Colonic mucosa (tissue), 4 donors: ENCODE data around the gene SLC11A2. TPM values are rescaled to one million over a fixed set of nuclear protein-coding genes. Genes with fewer than 3 reads are reported as not detected.
A peak's percentile ranks its signal among the peaks of the same experiment; 100 is the strongest.

Source experiments
- DNase-seq: peaks from one replicate; pipeline ENCODE4 v3.0.0-alpha.2; 2020
- H3K27ac ChIP-seq: fragments of 200-600 bp; one replicate; pipeline ENCODE4 v1.8.0; 2021
- H3K27me3 ChIP-seq: fragments of 200-600 bp; one replicate; pipeline ENCODE4 v1.8.0; 2021
- H3K36me3 ChIP-seq: fragments of 200-600 bp; one replicate; pipeline ENCODE4 v1.8.0; 2021
- H3K4me1 ChIP-seq: fragments of 200-600 bp; one replicate; pipeline ENCODE4 v1.8.0; 2021; ENCODE audit warnings: mild to moderate bottlenecking
- H3K4me3 ChIP-seq: fragments of 200-600 bp; one replicate; pipeline ENCODE4 v1.8.0; 2021
- H3K9ac ChIP-seq, 2 donors: one replicate each; pipeline ENCODE4 v1.7.0; 2013; ENCODE audit warnings: control low read depth in 2 of 2, low read depth in 2 of 2, low read length in 2 of 2
- H3K9me3 ChIP-seq: fragments of 200-600 bp; one replicate; pipeline ENCODE4 v1.8.0; 2021
- CTCF ChIP-seq: fragments of 200-600 bp; IDR thresholded peaks from one replicate; pipeline ENCODE4 v1.8.0; 2022; ENCODE audit warnings: antibody characterized with exemption, mild to moderate bottlenecking
- intact Hi-C: fragments of 100-400 bp; cut with DNase I; formaldehyde crosslinking; loops from one replicate; pipeline ENCODE4 v1.14.1; 2022
- total RNA-seq, 2 donors: library from RNA; stranded (reverse); fragmentation: NEBNext Ultra II Directional in 1 of 2; extraction: Animal tissue kit (Norgen Biotek cat#: 25700) in 1 of 2; gene quantifications; one replicate each; pipeline ENCODE4 v1.2.1, GENCODE V29; 2021
- donor health status: healthy.
- donor health status: DM: no; HTN: no; CAD: no.
- donor health status: DM: no; HTN: no; CAD: no.

Gene SLC11A2
- total RNA-seq, 2 donors from 2014 or later: 51.6 to 52.0 TPM

GRCh38 chr12:51055060-51055459, 28.9 kb upstream of the SLC11A2 start:
- no peak for DNase-seq
- Histone ChIP-seq H3K4me1 (no peaks in the 10 kb centered on the region), H3K27me3 (no peaks in the 10 kb centered on the region), H3K4me3 (no peak overlapping the region), H3K27ac (no peak overlapping the region), H3K36me3 (peaks cover 15% of the 10 kb centered on the region), H3K9ac (no peak overlapping the region), H3K9me3 (no peaks in the 10 kb centered on the region)
- intact Hi-C loops: no loop called here
- TF ChIP-seq CTCF: no peak

GRCh38 chr12:51051787-51052186, 25.6 kb upstream of the SLC11A2 start:
- Histone ChIP-seq H3K9ac (no peak overlapping the region), H3K9me3 (no peaks in the 10 kb centered on the region), H3K27ac (no peak overlapping the region), H3K4me1 (no peaks in the 10 kb centered on the region), H3K27me3 (no peaks in the 10 kb centered on the region), H3K4me3 (no peak overlapping the region), H3K36me3 (no peaks in the 10 kb centered on the region)
- intact Hi-C loops: no loop called here
- no peak for TF ChIP-seq CTCF
- no peak for DNase-seq

- H3K27me3 ChIP-seq: no peaks in the 10 kb centered on the region
- intact Hi-C loops: loop anchor here (10.0 kb wide), 1 partner anchor 295 kb away; the partner anchor contains the start of gene CELA1
- no peaks in the 10 kb centered on the region for H3K4me1 ChIP-seq
- DNase-seq: no peak
- H3K4me3 ChIP-seq: peak overlapping the region; percentile 51
- peak overlapping the region in 1 of 2 donors; percentile 90 for H3K9ac ChIP-seq
- no peak overlapping the region for H3K27ac ChIP-seq
- no peaks in the 10 kb centered on the region for H3K9me3 ChIP-seq
- no peaks in the 10 kb centered on the region for H3K36me3 ChIP-seq
- TF ChIP-seq CTCF: no peak
Observed at GRCh38 chr12:51049525-51049924, 23.3 kb upstream of the SLC11A2 start.

- peak overlapping the region; percentile 51 for H3K4me3 ChIP-seq
- H3K36me3 ChIP-seq: no peaks in the 10 kb centered on the region
- peak overlapping the region; percentile 96 for H3K27ac ChIP-seq
- H3K9me3 ChIP-seq: no peaks in the 10 kb centered on the region
- peak overlapping the region; percentile 89 to 90 for H3K9ac ChIP-seq
- intact Hi-C loops: loop anchor here (10.0 kb wide), 1 partner anchor 296 kb away; the partner anchor contains the start of gene CELA1
- no peaks in the 10 kb centered on the region for H3K4me1 ChIP-seq
- peak; percentile 24 for DNase-seq
- no peaks in the 10 kb centered on the region for H3K27me3 ChIP-seq
- TF ChIP-seq CTCF: no peak
Observed at GRCh38 chr12:51048661-51049251, 22.6 kb upstream of the SLC11A2 start.

GRCh38 chr12:51047655-51048540, 21.7 kb upstream of the SLC11A2 start, which contains the start of gene LETMD1:
LETMD1 (plus strand) TSS chr12:51048327; CDS start chr12:51048357, 30 bp downstream.
- H3K27ac ChIP-seq: peak within 1 kb of the TSS; percentile 96
- peak; percentile 96 for DNase-seq
- no peaks in the 10 kb centered on the region for H3K36me3 ChIP-seq
- intact Hi-C loops: loop anchor here (10.0 kb wide), 1 partner anchor 297 kb away; the partner anchor contains the start of gene CELA1
- H3K27me3 ChIP-seq: no peaks in the 10 kb centered on the region
- H3K4me1 ChIP-seq: no peaks in the 10 kb centered on the region
- TF ChIP-seq CTCF: peak; percentile 92
- H3K4me3 ChIP-seq: peak within 1 kb of the TSS; percentile 51
- peak within 1 kb of the TSS; percentile 89 to 90 for H3K9ac ChIP-seq
- H3K9me3 ChIP-seq: no peaks in the 10 kb centered on the region
